ES-I3 (cell line): Measurements from ENCODE around the gene PLA2G4C.
A peak's percentile ranks its signal among the peaks of the same experiment; 100 is the strongest.

Experiments used
- H3K36me3 ChIP-seq: 2 replicates; pipeline ENCODE4 v1.6.1; 2013; ENCODE audit warnings: mild to moderate bottlenecking, low read length, control low read depth, moderate library complexity; ENCODE audit not compliant: insufficient read depth
- H3K4me1 ChIP-seq: 2 replicates; pipeline ENCODE4 v1.6.1; 2013; ENCODE audit warnings: mild to moderate bottlenecking, control low read depth, low read length; ENCODE audit not compliant: insufficient read depth
- H3K9ac ChIP-seq: 2 replicates; pipeline ENCODE4 v1.6.1; 2013; ENCODE audit warnings: low read depth, mild to moderate bottlenecking, low read length, moderate library complexity
- H3K9me3 ChIP-seq: 2 replicates; pipeline ENCODE4 v1.6.1; 2013; ENCODE audit warnings: mild to moderate bottlenecking, low read length, moderate library complexity; ENCODE audit not compliant: control insufficient read depth, insufficient read depth

The PLA2G4C gene

GRCh38 chr19:48110350-48110966 is at the start of gene PLA2G4C:
PLA2G4C (minus strand) TSS chr19:48110817; CDS start chr19:48106529, 4,288 bp downstream.
- Histone ChIP-seq H3K9ac (peak within 1 kb of the TSS; percentile 66), H3K9me3 (no peaks in the 10 kb centered on the region), H3K4me1 (no peaks in the 10 kb centered on the region), H3K36me3 (no peaks in the 10 kb centered on the region)

DNA sequence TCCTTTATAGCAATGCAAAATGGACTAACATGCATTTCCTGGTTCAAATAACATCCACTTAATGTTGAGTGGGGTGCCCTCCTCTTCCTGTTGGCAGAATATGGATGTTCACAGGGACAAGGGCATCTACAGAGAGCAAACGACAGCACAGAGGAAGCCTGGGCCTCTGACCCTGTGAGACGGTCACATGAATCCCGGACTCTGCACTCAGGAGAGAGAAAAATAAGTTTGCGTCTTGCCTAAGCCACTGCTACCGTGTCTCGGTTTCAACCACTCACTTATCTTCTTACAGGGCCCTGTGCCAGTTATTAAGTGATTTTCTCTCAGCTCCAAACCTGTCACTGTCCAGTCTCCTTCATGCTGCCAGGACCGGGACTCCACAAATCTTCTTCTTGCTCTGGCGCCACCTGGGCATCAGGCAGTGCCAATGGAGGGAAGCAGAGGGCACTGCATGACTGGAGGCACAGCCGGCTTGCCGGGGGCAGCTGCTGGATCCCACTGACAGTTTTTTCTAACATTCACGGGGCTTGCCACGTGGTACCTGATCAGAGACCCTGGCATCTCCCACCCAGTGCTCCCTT is 47.7 kb upstream of the PLA2G4C start:
- Histone ChIP-seq H3K9ac (no peak overlapping the region), H3K36me3 (peaks cover 2% of the 10 kb centered on the region), H3K9me3 (no peaks in the 10 kb centered on the region), H3K4me1 (no peaks in the 10 kb centered on the region)

GRCh38 chr19:48154003-48154402 is 43.4 kb upstream of the PLA2G4C start:
- Histone ChIP-seq H3K4me1 (no peaks in the 10 kb centered on the region), H3K36me3 (no peaks in the 10 kb centered on the region; the same call in none of the 2 replicates), H3K9me3 (no peaks in the 10 kb centered on the region), H3K9ac (no peak overlapping the region)

DNA sequence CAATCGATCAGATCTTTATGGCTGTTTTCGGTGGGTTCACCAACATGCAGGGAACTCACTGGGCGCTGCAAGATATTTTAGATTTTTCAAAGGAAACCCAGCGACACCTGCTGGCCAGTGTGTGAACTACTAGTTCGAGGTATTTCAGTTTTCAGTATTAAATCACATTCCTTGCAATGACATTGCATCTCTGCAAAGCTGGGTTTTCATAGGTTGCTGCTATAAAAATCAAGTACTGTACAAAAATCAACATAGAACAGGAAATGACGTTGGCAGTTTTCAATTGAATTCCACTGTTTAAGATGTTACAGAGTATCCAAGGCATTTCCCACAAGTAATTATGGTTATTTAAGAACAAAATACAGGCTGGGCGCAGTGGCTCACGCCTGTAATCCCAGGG is 41.9 kb upstream of the PLA2G4C start:
- no peaks in the 10 kb centered on the region for H3K9me3 ChIP-seq
- no peaks in the 10 kb centered on the region for H3K4me1 ChIP-seq
- H3K36me3 ChIP-seq: no peaks in the 10 kb centered on the region; the same call in none of the 2 replicates
- no peak overlapping the region for H3K9ac ChIP-seq

DNA sequence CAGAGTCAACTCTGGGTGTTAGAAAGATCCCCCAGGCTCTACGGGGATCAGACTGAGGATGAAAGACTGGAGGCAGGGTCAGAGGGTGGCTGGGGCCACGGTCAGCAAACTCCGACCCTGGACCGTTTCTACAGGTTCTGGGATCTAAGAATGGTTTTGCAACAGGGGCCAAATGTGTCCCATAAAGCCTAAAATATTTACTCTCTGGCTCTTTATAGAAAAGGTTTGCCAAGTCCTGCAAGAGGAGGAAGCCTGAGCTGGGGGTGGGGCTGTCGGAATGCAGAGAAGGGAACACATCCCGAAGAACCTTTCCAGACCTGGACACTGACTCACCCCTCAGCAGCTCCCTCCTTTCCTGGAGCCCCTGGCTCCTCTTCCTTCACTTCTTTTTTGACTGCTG is 38.8 kb upstream of the PLA2G4C start:
- Histone ChIP-seq H3K4me1 (no peaks in the 10 kb centered on the region), H3K36me3 (peaks cover 5% of the 10 kb centered on the region), H3K9me3 (no peaks in the 10 kb centered on the region), H3K9ac (no peak overlapping the region)

- peaks cover 5% of the 10 kb centered on the region for H3K36me3 ChIP-seq
- no peak overlapping the region for H3K9ac ChIP-seq
- no peaks in the 10 kb centered on the region for H3K4me1 ChIP-seq
- no peaks in the 10 kb centered on the region for H3K9me3 ChIP-seq
Measured at GRCh38 chr19:48148576-48148975, 38.0 kb upstream of the PLA2G4C start.

GRCh38 chr19:48147597-48148175 is 37.1 kb upstream of the PLA2G4C start:
- Histone ChIP-seq H3K4me1 (no peaks in the 10 kb centered on the region), H3K36me3 (peaks cover 5% of the 10 kb centered on the region), H3K9ac (no peak overlapping the region), H3K9me3 (no peaks in the 10 kb centered on the region)

GRCh38 chr19:48139053-48139452 is 28.4 kb upstream of the PLA2G4C start:
- no peaks in the 10 kb centered on the region for H3K9me3 ChIP-seq
- no peak overlapping the region for H3K9ac ChIP-seq
- H3K36me3 ChIP-seq: peaks cover 5% of the 10 kb centered on the region

GRCh38 chr19:48137411-48137810 is 26.8 kb upstream of the PLA2G4C start:
- H3K4me1 ChIP-seq: no peaks in the 10 kb centered on the region
- H3K9ac ChIP-seq: no peak overlapping the region
- no peaks in the 10 kb centered on the region for H3K9me3 ChIP-seq
- H3K36me3 ChIP-seq: peaks cover 9% of the 10 kb centered on the region

More at GRCh38 chr19:48139053-48139452, 28.4 kb upstream of the PLA2G4C start:
- no peaks in the 10 kb centered on the region for H3K4me1 ChIP-seq

DNA sequence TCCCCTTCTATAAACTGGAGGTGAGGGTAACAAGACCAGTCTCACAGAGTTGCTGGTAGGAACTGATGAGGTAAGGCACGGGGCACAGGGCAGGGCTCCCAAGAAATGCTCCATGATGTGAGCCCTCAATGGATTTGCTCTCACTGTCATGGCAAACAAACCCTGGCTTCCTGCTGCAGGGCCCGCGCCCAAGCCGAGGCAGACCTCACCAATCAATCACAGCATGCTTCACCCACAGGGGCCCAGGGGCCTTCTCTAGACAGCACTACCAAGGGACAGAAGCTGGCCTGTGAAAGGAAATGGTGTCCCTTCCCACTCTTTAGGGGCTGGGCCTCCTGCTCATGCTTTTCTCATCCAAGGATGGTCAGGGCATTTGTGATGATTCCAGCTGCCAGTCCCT is 25.9 kb upstream of the PLA2G4C start:
- no peak overlapping the region for H3K9ac ChIP-seq
- peaks cover 5% of the 10 kb centered on the region for H3K36me3 ChIP-seq

DNA sequence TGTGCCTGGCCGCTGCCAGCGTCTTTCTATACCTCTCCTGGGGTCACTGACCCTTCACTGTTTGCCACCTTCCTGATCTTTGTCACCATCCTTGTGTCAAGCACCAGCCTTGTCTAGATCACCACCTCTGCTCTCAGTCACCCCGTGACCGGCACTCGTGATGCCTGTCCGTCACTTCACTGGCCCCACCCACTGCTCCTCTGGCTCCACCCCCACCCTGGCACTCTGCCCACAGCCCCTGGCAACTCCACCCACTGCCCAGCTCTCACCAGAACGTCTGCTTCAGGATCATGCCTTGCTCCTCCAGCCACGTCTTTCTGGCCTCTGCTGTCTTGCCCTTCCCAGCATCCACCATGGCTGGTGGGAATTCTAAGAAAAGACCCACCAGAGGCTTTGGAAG is 24.8 kb upstream of the PLA2G4C start:
- peaks cover 8% of the 10 kb centered on the region for H3K36me3 ChIP-seq
- no peak overlapping the region for H3K9ac ChIP-seq
- H3K4me1 ChIP-seq: no peaks in the 10 kb centered on the region

More for the DNA sequence above, 25.9 kb upstream of the PLA2G4C start:
- Histone ChIP-seq H3K4me1 (no peaks in the 10 kb centered on the region), H3K9me3 (no peaks in the 10 kb centered on the region)

GRCh38 chr19:48133094-48133493 is 22.5 kb upstream of the PLA2G4C start:
- H3K4me1 ChIP-seq: no peaks in the 10 kb centered on the region
- H3K9ac ChIP-seq: no peak overlapping the region
- peaks cover 8% of the 10 kb centered on the region for H3K36me3 ChIP-seq
- no peaks in the 10 kb centered on the region for H3K9me3 ChIP-seq

More for the DNA sequence above, 24.8 kb upstream of the PLA2G4C start:
- H3K9me3 ChIP-seq: no peaks in the 10 kb centered on the region

GRCh38 chr19:48127561-48127960 is 16.9 kb upstream of the PLA2G4C start:
- Histone ChIP-seq H3K9me3 (no peaks in the 10 kb centered on the region), H3K9ac (no peak overlapping the region), H3K36me3 (peaks cover 10% of the 10 kb centered on the region), H3K4me1 (peaks cover 11% of the 10 kb centered on the region; the same call in 1 of the 2 replicates)

DNA sequence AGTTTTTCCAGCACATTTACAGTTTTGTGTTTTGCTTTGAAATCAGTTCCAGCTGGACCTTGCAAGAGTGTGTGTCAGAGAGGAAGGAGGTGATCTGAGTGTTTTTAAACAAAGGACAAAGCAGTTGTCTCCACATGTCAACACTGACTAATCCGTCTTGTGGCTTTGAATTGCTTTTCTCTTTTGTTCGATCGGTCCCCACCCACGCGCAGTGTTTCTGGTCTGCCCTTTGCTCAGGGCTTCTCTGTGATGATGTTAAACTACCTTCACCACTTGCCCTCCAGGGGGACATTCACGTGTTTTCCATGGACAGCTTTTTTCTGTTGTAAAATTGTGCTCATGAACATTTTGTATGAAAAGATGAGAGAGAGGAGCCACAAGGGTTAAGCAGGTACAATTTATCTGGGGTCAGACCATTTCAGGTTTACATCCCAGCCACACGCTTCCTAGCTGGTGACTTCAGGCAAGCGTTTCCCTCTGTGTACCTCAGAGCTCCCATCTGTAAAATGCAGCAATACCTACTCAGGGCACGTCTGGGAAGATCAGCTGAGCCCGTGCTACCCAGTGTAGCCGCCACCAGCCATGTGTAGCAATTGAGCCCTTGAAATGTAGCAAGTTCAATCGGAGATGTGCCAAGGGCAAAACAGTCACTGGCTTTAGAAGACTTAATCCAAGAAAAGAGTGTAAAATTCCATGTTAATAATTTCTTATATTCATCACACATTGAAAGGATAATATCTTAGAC is 13.5 kb upstream of the PLA2G4C start:
- Histone ChIP-seq H3K4me1 (peaks cover 11% of the 10 kb centered on the region; the same call in 1 of the 2 replicates), H3K9ac (no peak overlapping the region), H3K36me3 (peaks cover 12% of the 10 kb centered on the region), H3K9me3 (no peaks in the 10 kb centered on the region)
